Epidermal melanocyte (primary cell): Measurements from ENCODE around the gene SYCP2L.
A peak's percentile ranks its signal among the peaks of the same experiment; 100 is the strongest.
"Not testable (repeated sequence)": the region's sequence is repeated elsewhere in the genome, so short reads cannot be mapped to it uniquely, and the experiment has no call there.

ENCODE experiments used
- DNase-seq: peaks from one replicate; pipeline ENCODE4 v3.0.0; 2011; ENCODE audit warnings: low spot score; ENCODE audit not compliant: insufficient read length

SYCP2L gene

GRCh38 chr6:10877871-10878270, 9.0 kb upstream of the SYCP2L start:
- DNase-seq, result no peak

DNA sequence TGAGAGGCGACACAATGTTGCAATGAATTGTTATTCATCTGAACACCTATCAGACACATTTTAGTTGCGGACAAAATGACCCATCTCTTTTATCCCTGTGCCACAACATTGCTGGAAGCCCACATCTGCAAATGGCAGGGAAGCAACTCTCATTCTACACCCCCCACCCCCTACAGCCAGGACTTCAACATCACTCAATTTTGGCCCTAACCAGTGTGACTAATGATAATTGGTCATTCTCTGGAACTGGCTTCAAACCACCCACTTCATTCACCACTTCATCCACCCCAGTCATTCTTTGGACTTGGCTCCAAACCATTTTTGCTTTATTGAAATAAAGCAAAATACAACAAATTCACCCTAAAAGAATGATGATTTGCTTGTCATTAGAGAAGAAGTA, 6.5 kb upstream of the SYCP2L start:
- DNase-seq, result no peak

DNA sequence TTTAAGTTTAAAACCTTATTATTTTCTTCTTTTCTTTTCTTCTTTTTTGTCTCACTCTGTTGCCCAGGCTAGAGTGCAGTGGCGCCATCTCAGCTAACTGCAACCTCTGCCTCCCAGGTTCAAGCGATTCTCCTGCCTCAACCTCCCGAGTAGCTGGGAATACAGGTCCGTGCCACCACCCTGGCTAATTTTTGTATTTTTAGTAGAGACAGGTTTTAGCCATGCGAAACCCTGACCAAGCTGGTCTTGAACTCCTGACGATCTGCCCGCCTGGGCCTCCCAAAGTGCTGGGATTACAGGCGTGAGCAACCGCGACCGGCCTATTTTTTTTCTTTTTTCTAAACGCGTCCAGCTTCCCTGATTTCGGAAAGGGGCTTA, 4.6 kb upstream of the SYCP2L start:
- DNase-seq, result not testable (repeated sequence)

GRCh38 chr6:10882657-10883171, 4.1 kb upstream of the SYCP2L start:
- DNase-seq, result no peak

GRCh38 chr6:10883312-10884244, 3.3 kb upstream of the SYCP2L start:
- no peak for DNase-seq

- no peak for DNase-seq
Observed at GRCh38 chr6:10884245-10884972, 2.4 kb upstream of the SYCP2L start.

DNA sequence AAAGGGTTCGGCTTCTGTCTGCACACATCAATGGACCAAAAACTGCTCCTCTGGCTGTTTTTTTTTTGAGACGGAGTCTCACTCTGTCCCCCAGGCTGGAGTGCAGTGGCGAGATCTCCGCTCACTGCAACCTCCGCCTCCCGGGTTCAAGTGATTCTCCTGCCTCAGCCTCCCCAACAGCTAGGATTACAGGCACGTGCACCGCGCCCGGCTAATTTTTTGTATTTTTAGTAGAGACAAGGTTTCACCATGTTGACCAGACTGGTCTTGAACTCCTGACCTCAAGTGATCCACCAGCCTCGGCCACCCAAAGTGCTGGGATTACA, 524 bp upstream of the SYCP2L start:
- DNase-seq, result not testable (repeated sequence)

- no peak for DNase-seq
Observed at GRCh38 chr6:10890151-10890550, 3.3 kb downstream of the SYCP2L start.

- DNase-seq, result no peak
Observed at GRCh38 chr6:10891960-10892359, 5.1 kb downstream of the SYCP2L start.

- no peak for DNase-seq
Observed at GRCh38 chr6:10894958-10895357, 8.1 kb downstream of the SYCP2L start.

DNA sequence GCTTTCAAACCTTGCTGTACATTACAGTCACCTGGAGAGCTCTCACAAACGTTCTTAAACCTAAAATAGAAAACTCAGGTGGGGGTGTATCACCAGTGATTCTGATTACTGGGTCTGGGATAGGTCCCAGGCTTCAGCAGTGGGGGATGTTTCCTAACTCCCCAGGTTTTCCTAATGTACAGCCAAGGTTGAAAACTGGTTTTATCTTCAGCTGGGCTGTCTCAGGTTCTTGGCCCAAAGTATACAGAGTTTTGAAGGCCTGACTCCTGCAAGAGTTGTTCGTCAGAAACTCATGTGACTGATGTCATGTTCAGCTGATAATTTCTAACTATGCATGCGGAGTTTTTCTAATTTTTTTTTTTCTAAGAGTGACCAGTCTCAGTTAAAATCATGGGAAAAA, 9.8 kb downstream of the SYCP2L start:
- DNase-seq, result no peak

GRCh38 chr6:10901770-10902169, 14.9 kb downstream of the SYCP2L start:
- DNase-seq, result no peak

DNA sequence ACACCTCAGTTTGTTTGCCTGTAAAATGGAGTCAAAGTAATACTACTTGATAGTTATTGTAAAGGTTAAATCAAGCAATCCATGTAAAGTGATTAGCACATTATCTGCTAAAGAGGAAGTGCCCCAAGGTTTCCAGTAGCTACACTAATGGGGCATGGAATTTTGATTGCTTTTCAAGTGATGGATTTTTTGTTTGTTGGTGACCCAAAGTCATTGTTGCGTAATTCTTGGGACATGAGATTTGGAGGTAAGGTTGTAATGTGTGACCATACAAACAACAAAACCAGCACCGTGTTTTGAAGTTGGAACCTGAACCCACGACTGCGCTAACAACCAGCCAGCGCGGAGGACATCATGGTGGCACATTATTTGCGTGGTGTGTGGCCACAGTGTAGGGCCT, 17.2 kb downstream of the SYCP2L start:
- no peak for DNase-seq

DNA sequence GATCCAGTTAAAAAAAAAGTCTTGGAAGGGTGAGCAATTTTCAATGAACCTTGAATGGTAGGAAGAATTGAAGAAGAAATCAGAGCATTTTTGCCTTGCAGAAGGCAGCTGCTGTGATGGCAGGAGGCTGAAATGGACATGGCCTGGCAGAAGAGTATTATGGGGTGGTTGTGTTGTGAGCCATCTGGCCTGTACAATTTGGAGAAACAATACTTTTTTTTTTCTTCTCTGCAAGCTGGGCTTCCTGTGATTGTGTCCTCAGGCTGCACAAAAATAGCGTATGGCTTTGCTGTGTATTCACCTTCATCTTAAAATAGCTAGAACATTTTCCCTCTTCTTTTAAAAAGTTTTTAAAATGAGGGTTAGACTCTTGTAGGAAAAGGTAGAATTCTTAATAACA, 21.4 kb downstream of the SYCP2L start:
- no peak for DNase-seq

- DNase-seq, result not testable (repeated sequence)
Observed at GRCh38 chr6:10919520-10919919, 32.7 kb downstream of the SYCP2L start.

- no peak for DNase-seq
Observed at GRCh38 chr6:10933126-10933525, 46.3 kb downstream of the SYCP2L start.

DNA sequence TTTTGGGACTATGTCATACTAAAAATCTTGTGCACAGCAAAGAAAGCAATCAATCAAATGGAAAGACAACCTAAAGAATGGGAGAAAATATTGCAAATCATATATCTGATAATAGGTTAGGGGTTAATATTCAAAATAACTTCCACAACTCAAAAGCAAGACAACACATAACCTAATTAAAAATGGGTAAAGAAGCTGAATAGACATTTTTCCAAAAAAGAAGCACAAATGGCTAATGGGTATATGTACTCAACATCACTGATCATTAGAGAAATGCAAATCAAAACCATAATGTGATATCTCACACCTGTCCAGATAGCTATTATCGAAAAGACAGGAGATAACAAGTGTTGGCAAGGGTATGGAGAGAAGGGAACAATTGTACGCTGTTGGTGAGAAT, 53.0 kb downstream of the SYCP2L start:
- no peak for DNase-seq

DNA sequence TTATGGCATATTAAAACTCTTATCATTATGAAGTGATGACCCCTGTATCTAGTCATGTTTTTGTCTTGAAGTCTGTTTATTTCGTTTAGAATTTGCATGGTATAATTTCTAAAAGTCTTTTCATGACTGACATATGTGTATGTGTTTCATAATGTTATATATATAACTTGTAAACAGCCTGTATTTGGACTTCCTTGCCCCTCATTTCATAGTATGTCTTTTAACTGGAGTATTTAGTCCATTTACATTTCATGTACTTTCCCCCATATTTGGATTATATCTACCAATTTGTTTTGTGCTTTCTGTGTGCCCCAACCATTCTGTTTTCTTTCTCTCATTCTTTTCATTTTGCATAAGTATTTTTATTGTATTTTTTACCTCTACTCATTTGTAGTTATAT, 59.0 kb downstream of the SYCP2L start:
- DNase-seq, result no peak

- DNase-seq, result no peak
Observed at GRCh38 chr6:10947966-10948365, 61.1 kb downstream of the SYCP2L start.

- no peak for DNase-seq
Observed at GRCh38 chr6:10949579-10950490, 63.0 kb downstream of the SYCP2L start.

DNA sequence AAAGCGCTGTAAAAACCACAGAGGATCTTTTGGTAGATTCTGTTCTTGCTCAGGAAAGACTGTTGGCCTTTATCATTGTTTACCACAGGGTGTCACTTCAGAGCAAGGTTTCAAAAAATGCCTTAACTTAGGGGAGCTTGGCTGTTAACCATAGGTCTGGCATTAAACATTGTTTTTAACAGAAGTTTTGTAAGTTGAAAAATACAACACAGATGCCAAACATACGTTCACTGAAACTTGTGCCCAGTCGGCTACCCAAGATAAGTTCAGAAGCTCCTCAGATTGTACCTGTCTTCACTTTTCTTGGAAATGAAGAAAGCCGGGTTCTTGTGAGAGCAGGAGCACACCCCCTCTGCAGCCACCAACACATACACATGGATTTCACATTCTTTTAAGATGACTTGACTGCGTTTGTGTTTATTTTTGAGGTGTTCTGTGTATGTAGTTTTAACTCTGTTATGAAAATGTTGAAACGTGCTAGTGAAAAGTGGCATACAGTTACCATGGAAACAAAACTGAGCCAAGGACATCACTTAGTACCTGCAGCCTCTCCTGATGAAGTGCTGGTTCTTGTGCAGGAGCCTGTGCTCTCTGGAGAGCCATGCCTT, 64.9 kb downstream of the SYCP2L start:
- peak; percentile 28 for DNase-seq
